Measurements from ENCODE around the gene NET1.
"Not testable (repeated sequence)": the region's sequence is repeated elsewhere in the genome, so short reads cannot be mapped to it uniquely, and the experiment has no call there.

The NET1 gene

GRCh38 chr10:5412277-5412941, at the start of gene NET1:
Gene NET1 (plus strand): TSS chr10:5412557. CDS start chr10:5412693, 136 bp downstream.
- peak; percentile 53 to 61 for DNase-seq (ENCODE audit: extremely low read depth in 1 of 2, low read depth in 1 of 2)

- DNase-seq (ENCODE audit: extremely low read depth in 1 of 2, low read depth in 1 of 2): no peak
Measured at GRCh38 chr10:5362873-5363272, 49.5 kb upstream of the NET1 start.

- DNase-seq (ENCODE audit: extremely low read depth in 1 of 2, low read depth in 1 of 2): no peak
Measured at GRCh38 chr10:5364374-5364773, 48.0 kb upstream of the NET1 start.

GRCh38 chr10:5364890-5365338, 47.4 kb upstream of the NET1 start, which contains the start of gene UCN3:
Gene UCN3 (plus strand): TSS chr10:5364966. CDS start chr10:5373721, 8,755 bp downstream.
- no peak for DNase-seq (ENCODE audit: extremely low read depth in 1 of 2, low read depth in 1 of 2)

- no peak for DNase-seq (ENCODE audit: extremely low read depth in 1 of 2, low read depth in 1 of 2)
Measured at GRCh38 chr10:5365928-5366327, 46.4 kb upstream of the NET1 start.

GRCh38 chr10:5369362-5370158, 42.8 kb upstream of the NET1 start:
- DNase-seq (ENCODE audit: extremely low read depth in 1 of 2, low read depth in 1 of 2): no peak

- no peak for DNase-seq (ENCODE audit: extremely low read depth in 1 of 2, low read depth in 1 of 2)
Measured at GRCh38 chr10:5370493-5371352, 41.6 kb upstream of the NET1 start.

GRCh38 chr10:5373307-5373706, 39.0 kb upstream of the NET1 start:
- no peak for DNase-seq (ENCODE audit: extremely low read depth in 1 of 2, low read depth in 1 of 2)

- DNase-seq (ENCODE audit: extremely low read depth in 1 of 2, low read depth in 1 of 2): no peak
Measured at GRCh38 chr10:5373891-5374611, 38.3 kb upstream of the NET1 start.

- no peak for DNase-seq (ENCODE audit: extremely low read depth in 1 of 2, low read depth in 1 of 2)
Measured at GRCh38 chr10:5376450-5376849, 35.9 kb upstream of the NET1 start.

GRCh38 chr10:5379202-5379601, 33.2 kb upstream of the NET1 start:
- not testable (repeated sequence) for DNase-seq (ENCODE audit: extremely low read depth in 1 of 2, low read depth in 1 of 2)

- not testable (repeated sequence) for DNase-seq (ENCODE audit: extremely low read depth in 1 of 2, low read depth in 1 of 2)
Measured at GRCh38 chr10:5380395-5380794, 32.0 kb upstream of the NET1 start.

- no peak for DNase-seq (ENCODE audit: extremely low read depth in 1 of 2, low read depth in 1 of 2)
Measured at GRCh38 chr10:5381187-5381586, 31.2 kb upstream of the NET1 start.

- DNase-seq (ENCODE audit: extremely low read depth in 1 of 2, low read depth in 1 of 2): no peak
Measured at GRCh38 chr10:5385224-5385623, 27.1 kb upstream of the NET1 start.

- DNase-seq (ENCODE audit: extremely low read depth in 1 of 2, low read depth in 1 of 2): no peak
Measured at GRCh38 chr10:5387169-5387568, 25.2 kb upstream of the NET1 start.

- DNase-seq (ENCODE audit: extremely low read depth in 1 of 2, low read depth in 1 of 2): no peak
Measured at GRCh38 chr10:5390607-5391205, 21.7 kb upstream of the NET1 start.

GRCh38 chr10:5391790-5392189, 20.6 kb upstream of the NET1 start:
- DNase-seq (ENCODE audit: extremely low read depth in 1 of 2, low read depth in 1 of 2): no peak

- DNase-seq (ENCODE audit: extremely low read depth in 1 of 2, low read depth in 1 of 2): no peak
Measured at GRCh38 chr10:5393529-5393928, 18.8 kb upstream of the NET1 start.

GRCh38 chr10:5395168-5395567, 17.2 kb upstream of the NET1 start:
- DNase-seq (ENCODE audit: extremely low read depth in 1 of 2, low read depth in 1 of 2): no peak
